H9 (cell line): ENCODE measurements around the gene GAMT. TPM values are rescaled to one million over a fixed set of nuclear protein-coding genes. Genes with fewer than 3 reads are reported as not detected.

ENCODE experiments used
- DNase-seq: peaks from one replicate; pipeline ENCODE4 v3.0.0-alpha.2; 2017
- H2AFZ ChIP-seq: one replicate; pipeline ENCODE4 v1.6.1; 2013; ENCODE audit warnings: mild to moderate bottlenecking, low read length, control low read depth, moderate library complexity
- H2AK5ac ChIP-seq: 2 replicates; pipeline ENCODE4 v1.6.1; 2013; ENCODE audit warnings: low read length, control low read depth, mixed read lengths; ENCODE audit not compliant: insufficient read length
- H2BK120ac ChIP-seq: one replicate; pipeline ENCODE4 v1.6.1; 2013; ENCODE audit warnings: low read depth, mild to moderate bottlenecking, low read length, control low read depth, inconsistent platforms; ENCODE audit not compliant: poor library complexity, severe bottlenecking
- H2BK12ac ChIP-seq: 2 replicates; pipeline ENCODE4 v1.6.1; 2013; ENCODE audit warnings: low read length, control low read depth, mixed read lengths, low read depth; ENCODE audit not compliant: insufficient read length
- H2BK15ac ChIP-seq: 2 replicates; pipeline ENCODE4 v1.6.1; 2013; ENCODE audit warnings: low read depth, low read length, control low read depth
- H2BK20ac ChIP-seq: one replicate; pipeline ENCODE4 v1.6.1; 2013; ENCODE audit warnings: low read depth, mild to moderate bottlenecking, low read length, control low read depth, inconsistent platforms; ENCODE audit not compliant: poor library complexity, severe bottlenecking
- H2BK5ac ChIP-seq: 2 replicates; pipeline ENCODE4 v1.6.1; 2013; ENCODE audit warnings: low read length, control low read depth, mixed read lengths; ENCODE audit not compliant: insufficient read length
- H3K14ac ChIP-seq: 2 replicates; pipeline ENCODE4 v1.6.1; 2013; ENCODE audit warnings: low read length, control low read depth; ENCODE audit not compliant: insufficient read depth
- H3K18ac ChIP-seq: 2 replicates; pipeline ENCODE4 v1.6.1; 2013; ENCODE audit warnings: low read depth, mild to moderate bottlenecking, mixed read lengths, low read length, control low read depth; ENCODE audit not compliant: insufficient read length
- H3K23ac ChIP-seq: 2 replicates; pipeline ENCODE4 v1.6.1; 2013; ENCODE audit warnings: low read length, control low read depth, mixed read lengths, low read depth; ENCODE audit not compliant: insufficient read length
- H3K23me2 ChIP-seq: 2 replicates; pipeline ENCODE4 v1.6.1; 2013; ENCODE audit warnings: low read depth, mild to moderate bottlenecking, mixed read lengths, low read length, control low read depth; ENCODE audit not compliant: insufficient read length, poor library complexity, severe bottlenecking
- H3K27ac ChIP-seq: 2 replicates; pipeline ENCODE4 v1.5.1; 2013; ENCODE audit warnings: low read length, control low read depth, mixed read lengths, low read depth; ENCODE audit not compliant: insufficient read length
- H3K27me3 ChIP-seq: 2 replicates; pipeline ENCODE4 v1.6.1; 2013; ENCODE audit warnings: low read length, control low read depth, inconsistent platforms; ENCODE audit not compliant: insufficient read depth
- H3K4ac ChIP-seq: 2 replicates; pipeline ENCODE4 v1.6.1; 2013; ENCODE audit warnings: low read depth, mild to moderate bottlenecking, control low read depth, inconsistent platforms, low read length, moderate library complexity
- H3K4me1 ChIP-seq: 2 replicates; pipeline ENCODE4 v1.6.1; 2013; ENCODE audit warnings: low read length, control low read depth, inconsistent platforms; ENCODE audit not compliant: insufficient read depth
- H3K4me2 ChIP-seq: 2 replicates; pipeline ENCODE4 v1.6.1; 2013; ENCODE audit warnings: low read length, control low read depth, mixed read lengths; ENCODE audit not compliant: insufficient read length, insufficient read depth
- H3K56ac ChIP-seq: 2 replicates; pipeline ENCODE4 v1.6.1; 2013; ENCODE audit warnings: low read depth, mild to moderate bottlenecking, mixed read lengths, low read length, control low read depth; ENCODE audit not compliant: insufficient read length
- H3K79me1 ChIP-seq: 2 replicates; pipeline ENCODE4 v1.6.1; 2013; ENCODE audit warnings: low read depth, mild to moderate bottlenecking, moderate library complexity, low read length, control low read depth, inconsistent platforms; ENCODE audit not compliant: insufficient read depth, poor library complexity, severe bottlenecking
- H3K79me2 ChIP-seq: 2 replicates; pipeline ENCODE4 v1.6.1; 2013; ENCODE audit warnings: low read length, control low read depth, inconsistent platforms; ENCODE audit not compliant: insufficient read depth
- H3K9ac ChIP-seq: 2 replicates; pipeline ENCODE4 v1.6.1; 2013; ENCODE audit warnings: low read length, control low read depth, mixed read lengths; ENCODE audit not compliant: insufficient read length; ENCODE audit errors: extremely low read depth
- H3K9me3 ChIP-seq: one replicate; pipeline ENCODE4 v1.6.1; 2013; ENCODE audit warnings: low read depth, low read length, inconsistent platforms; ENCODE audit not compliant: control insufficient read depth
- H3T11ph ChIP-seq: one replicate; pipeline ENCODE4 v1.6.1; 2013; ENCODE audit warnings: mild to moderate bottlenecking, low read length, control low read depth, inconsistent platforms
- H4K20me1 ChIP-seq: one replicate; pipeline ENCODE4 v1.6.1; 2013; ENCODE audit not compliant: control insufficient read depth, insufficient read length, insufficient read depth
- H4K5ac ChIP-seq: 2 replicates; pipeline ENCODE4 v1.6.1; 2013; ENCODE audit warnings: low read depth, mild to moderate bottlenecking, mixed read lengths, low read length, control low read depth; ENCODE audit not compliant: insufficient read length
- H4K8ac ChIP-seq: replicated peaks from 2 replicates; pipeline ENCODE4 v1.6.1; 2013; ENCODE audit warnings: low read length, control low read depth, mixed read lengths, low read depth; ENCODE audit not compliant: insufficient read length
- H4K91ac ChIP-seq: 2 replicates; pipeline ENCODE4 v1.6.1; 2013; ENCODE audit warnings: low read depth, mild to moderate bottlenecking, moderate library complexity, mixed read lengths, low read length, control low read depth; ENCODE audit not compliant: insufficient read length
- H3K27ac Mint-ChIP-seq, 3 experiments: 2 replicates in 2 of 3; 3 replicates in 1 of 3; pipeline ENCODE4 v1.8.0; 2020 to 2021; ENCODE audit warnings: mixed read lengths in 3 of 3, mild to moderate bottlenecking in 1 of 3, moderate library complexity in 1 of 3
- H3K27me3 Mint-ChIP-seq: 2 replicates; pipeline ENCODE4 v1.8.0; 2021; ENCODE audit warnings: low read depth, mild to moderate bottlenecking, moderate library complexity, mixed read lengths
- H3K36me3 Mint-ChIP-seq, 3 experiments: 2 replicates in 2 of 3; 3 replicates in 1 of 3; pipeline ENCODE4 v1.8.0; 2020 to 2021; ENCODE audit warnings: low read depth in 3 of 3, mixed read lengths in 3 of 3; ENCODE audit not compliant: insufficient read depth in 1 of 3
- H3K4me1 Mint-ChIP-seq, 2 experiments: 2 replicates each; pipeline ENCODE4 v1.8.0; 2020; ENCODE audit warnings: mixed read lengths in 2 of 2
- H3K4me3 Mint-ChIP-seq, 2 experiments: 2 replicates in 1 of 2; 3 replicates in 1 of 2; pipeline ENCODE4 v1.8.0; 2020 to 2021; ENCODE audit warnings: mild to moderate bottlenecking in 2 of 2, mixed read lengths in 2 of 2, moderate library complexity in 1 of 2
- H3K9me3 Mint-ChIP-seq, 2 experiments: 2 replicates in 1 of 2; 3 replicates in 1 of 2; pipeline ENCODE4 v1.8.0; 2020; ENCODE audit warnings: mild to moderate bottlenecking in 2 of 2, mixed read lengths in 2 of 2, moderate library complexity in 1 of 2
- WGBS: extraction: QIAGEN DNeasy Blood & Tissue Kit; methylation state at CpG from one replicate; pipeline ENCODE4 v1.1.7; 2013; ENCODE audit warnings: missing lambda C conversion rate, low lambda C conversion rate, mixed read lengths; ENCODE audit not compliant: insufficient read length; ENCODE audit errors: extremely low coverage; 5-methylcytosine and 5-hydroxymethylcytosine counted together
- total RNA-seq: library from RNA; stranded (reverse); gene quantifications from 2 replicates; pipeline ENCODE4 v1.2.1, GENCODE V29; 2021
- TF ChIP-seq, protein P1 (sequence below): fragments of 200-600 bp; sonication (generic); conservative IDR thresholded peaks from 3 replicates; pipeline ENCODE4 v1.8.0; 2021; ENCODE audit warnings: antibody characterized with exemption, mild to moderate bottlenecking

The GAMT gene
- total RNA-seq, 1 experiment from 2014 or later, result 26.6 TPM

DNA sequence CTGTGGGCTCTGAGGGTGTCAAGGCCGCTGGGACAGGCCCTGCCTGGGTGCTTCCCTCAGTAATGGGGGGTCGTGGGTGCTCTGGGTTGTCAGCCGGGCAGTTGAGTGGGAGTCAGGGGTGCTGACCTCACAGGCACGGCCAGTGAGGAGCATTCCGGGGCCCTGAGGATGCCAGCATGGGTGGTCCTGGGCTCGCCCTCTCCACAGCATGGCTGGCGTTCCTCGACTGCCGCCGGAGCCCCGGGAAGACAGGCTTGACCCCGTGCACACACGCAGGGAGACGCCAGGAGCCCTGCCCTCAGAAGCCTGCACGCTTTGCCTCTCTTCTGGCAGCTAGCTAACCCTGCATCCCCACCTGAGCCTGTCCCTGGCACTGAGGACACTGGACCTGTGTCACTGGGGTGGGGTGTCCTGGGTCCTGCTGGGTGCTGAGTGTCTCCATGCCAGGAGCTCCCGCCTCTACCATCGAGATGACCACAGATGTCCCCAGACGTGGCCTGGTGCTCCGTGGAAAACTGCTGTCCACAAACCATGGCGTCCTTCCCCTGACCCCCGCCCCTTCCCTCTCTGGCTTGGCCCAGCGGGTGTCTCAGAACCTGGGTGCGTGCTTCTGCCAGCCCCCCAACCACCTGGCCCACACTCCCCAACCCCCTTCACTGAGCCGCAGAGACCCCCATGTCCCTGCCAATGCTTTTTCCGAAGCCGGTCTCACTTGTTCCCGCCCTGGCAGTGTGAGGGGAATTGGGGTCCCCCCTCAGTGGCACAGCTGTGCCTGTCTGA lies 22.0 kb downstream of the GAMT start:
- TF ChIP-seq, protein P1, sequence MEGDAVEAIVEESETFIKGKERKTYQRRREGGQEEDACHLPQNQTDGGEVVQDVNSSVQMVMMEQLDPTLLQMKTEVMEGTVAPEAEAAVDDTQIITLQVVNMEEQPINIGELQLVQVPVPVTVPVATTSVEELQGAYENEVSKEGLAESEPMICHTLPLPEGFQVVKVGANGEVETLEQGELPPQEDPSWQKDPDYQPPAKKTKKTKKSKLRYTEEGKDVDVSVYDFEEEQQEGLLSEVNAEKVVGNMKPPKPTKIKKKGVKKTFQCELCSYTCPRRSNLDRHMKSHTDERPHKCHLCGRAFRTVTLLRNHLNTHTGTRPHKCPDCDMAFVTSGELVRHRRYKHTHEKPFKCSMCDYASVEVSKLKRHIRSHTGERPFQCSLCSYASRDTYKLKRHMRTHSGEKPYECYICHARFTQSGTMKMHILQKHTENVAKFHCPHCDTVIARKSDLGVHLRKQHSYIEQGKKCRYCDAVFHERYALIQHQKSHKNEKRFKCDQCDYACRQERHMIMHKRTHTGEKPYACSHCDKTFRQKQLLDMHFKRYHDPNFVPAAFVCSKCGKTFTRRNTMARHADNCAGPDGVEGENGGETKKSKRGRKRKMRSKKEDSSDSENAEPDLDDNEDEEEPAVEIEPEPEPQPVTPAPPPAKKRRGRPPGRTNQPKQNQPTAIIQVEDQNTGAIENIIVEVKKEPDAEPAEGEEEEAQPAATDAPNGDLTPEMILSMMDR, result no peak
- H2BK120ac ChIP-seq, result no peak overlapping the region
- DNase-seq, result no peak

More for the DNA sequence above, 22.0 kb downstream of the GAMT start:
- Histone ChIP-seq H4K5ac (no peak overlapping the region), H3K23me2 (peaks cover 3% of the 10 kb centered on the region), H3K27me3 (no peaks in the 10 kb centered on the region), H3K4me1 (no peaks in the 10 kb centered on the region), H2BK5ac (no peak overlapping the region), H3K18ac (no peak overlapping the region), H3T11ph (no peak overlapping the region), H3K9ac (no peak overlapping the region), H3K79me2 (peaks cover under 1% of the 10 kb centered on the region; the same call in 1 of the 2 replicates), H3K4ac (no peak overlapping the region), H2BK12ac (no peak overlapping the region), H4K91ac (no peak overlapping the region), H4K8ac (no peak overlapping the region), H3K9me3 (no peaks in the 10 kb centered on the region), H2AK5ac (no peak overlapping the region), H3K14ac (no peak overlapping the region), H3K79me1 (peaks cover 2% of the 10 kb centered on the region), H4K20me1 (no peaks in the 10 kb centered on the region), H3K27ac (no peak overlapping the region), H2BK20ac (no peak overlapping the region), H3K23ac (no peak overlapping the region), H2AFZ (no peak overlapping the region), H3K4me2 (no peak overlapping the region), H2BK15ac (no peak overlapping the region), H3K56ac (no peak overlapping the region)
- no CpG with 5 or more reads among the region's 27 CpGs for WGBS
- Mint-ChIP-seq H3K27me3 (peaks cover 3% of the 10 kb centered on the region), H3K4me3 (no peak overlapping the region), H3K27ac (no peak overlapping the region), H3K4me1 (peaks cover 6 to 15% of the 10 kb centered on the region in 2 experiments), H3K9me3 (peaks cover 3 to 5% of the 10 kb centered on the region in 2 experiments; a peak in 2 of 5 replicates), H3K36me3 (peaks cover 12 to 23% (median 13%) of the 10 kb centered on the region in 3 experiments)
